ENCODE measurements around the gene NSUN5. TPM values are rescaled to one million over a fixed set of nuclear protein-coding genes. Genes with fewer than 3 reads are reported as not detected.
"Not testable (repeated sequence)": the region's sequence is repeated elsewhere in the genome, so short reads cannot be mapped to it uniquely, and the experiment has no call there.

NSUN5 gene
- total and polyA plus RNA-seq, 12 donors, result 5.6 to 32.4 (median 20.9) TPM

DNA sequence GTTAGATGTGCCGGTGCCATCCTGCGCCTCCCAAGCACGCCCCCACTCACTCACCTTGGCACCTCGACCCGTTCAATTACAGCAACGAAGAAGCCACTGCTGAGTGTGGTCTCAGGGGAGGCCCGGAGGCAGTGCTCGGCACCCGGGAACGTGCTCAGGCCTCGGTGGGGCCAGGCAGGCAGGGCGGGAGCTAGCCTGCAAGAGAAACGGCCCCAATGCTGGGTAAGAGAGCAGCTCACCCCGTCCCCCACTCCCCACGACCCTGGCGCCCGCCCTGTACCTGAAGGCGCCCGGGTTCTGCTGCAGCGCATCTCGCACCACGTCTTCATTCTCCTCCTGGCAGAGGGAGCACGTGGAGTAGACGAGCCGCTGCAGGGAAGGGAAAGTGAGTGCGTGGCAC, 5.1 kb downstream of the NSUN5 start:
- peaks cover 0 to 5% of the 10 kb centered on the region in 2 donors for H3K4me1 ChIP-seq (replicated peaks in 1 of 2)
- intact Hi-C loops (cut with DNase I), result no loop called here
- DNase-seq, result no peak
- H3K36me3 ChIP-seq (replicated peaks in 1 of 2), result peaks cover 0 to 20% of the 10 kb centered on the region in 2 donors
- no peak overlapping the region for H3K27ac ChIP-seq
- H3K9me3 ChIP-seq (replicated peaks in 1 of 3), result no peaks in the 10 kb centered on the region
- TF ChIP-seq, protein P1, sequence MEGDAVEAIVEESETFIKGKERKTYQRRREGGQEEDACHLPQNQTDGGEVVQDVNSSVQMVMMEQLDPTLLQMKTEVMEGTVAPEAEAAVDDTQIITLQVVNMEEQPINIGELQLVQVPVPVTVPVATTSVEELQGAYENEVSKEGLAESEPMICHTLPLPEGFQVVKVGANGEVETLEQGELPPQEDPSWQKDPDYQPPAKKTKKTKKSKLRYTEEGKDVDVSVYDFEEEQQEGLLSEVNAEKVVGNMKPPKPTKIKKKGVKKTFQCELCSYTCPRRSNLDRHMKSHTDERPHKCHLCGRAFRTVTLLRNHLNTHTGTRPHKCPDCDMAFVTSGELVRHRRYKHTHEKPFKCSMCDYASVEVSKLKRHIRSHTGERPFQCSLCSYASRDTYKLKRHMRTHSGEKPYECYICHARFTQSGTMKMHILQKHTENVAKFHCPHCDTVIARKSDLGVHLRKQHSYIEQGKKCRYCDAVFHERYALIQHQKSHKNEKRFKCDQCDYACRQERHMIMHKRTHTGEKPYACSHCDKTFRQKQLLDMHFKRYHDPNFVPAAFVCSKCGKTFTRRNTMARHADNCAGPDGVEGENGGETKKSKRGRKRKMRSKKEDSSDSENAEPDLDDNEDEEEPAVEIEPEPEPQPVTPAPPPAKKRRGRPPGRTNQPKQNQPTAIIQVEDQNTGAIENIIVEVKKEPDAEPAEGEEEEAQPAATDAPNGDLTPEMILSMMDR (IDR thresholded peaks at IDR 0.05), result no peak
- no peak for TF ChIP-seq POLR2A (IDR thresholded peaks at IDR 0.05)
- no peak overlapping the region for H3K4me3 ChIP-seq
- no peaks in the 10 kb centered on the region for H3K27me3 ChIP-seq
- 92 to 94% (median 92%) methylated on average over 14 to 26 of the region's 26 CpGs for WGBS, 4 donors

DNA sequence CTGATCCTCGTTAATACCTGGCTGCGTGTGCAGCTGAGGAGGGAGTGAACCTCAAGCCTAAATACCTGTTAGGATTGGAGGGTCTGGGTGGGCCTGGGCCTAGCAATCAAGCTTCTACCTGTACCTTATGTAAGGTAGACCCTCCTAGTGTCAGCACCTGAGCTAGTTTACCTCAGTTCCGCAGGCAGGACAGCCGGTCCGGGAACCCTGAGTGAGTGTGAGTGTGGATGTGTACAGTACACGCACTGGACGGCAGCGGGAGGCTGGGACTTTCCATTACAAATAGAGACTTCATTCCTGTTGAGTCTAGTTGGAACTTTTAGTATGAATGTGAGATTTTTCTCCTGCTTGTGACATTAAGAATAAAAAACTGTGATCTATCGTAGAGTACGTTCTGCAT, 5.8 kb downstream of the NSUN5 start:
- WGBS, 4 donors, result 95 to 97% (median 96%) methylated on average over 7 to 8 of the region's 10 CpGs
- DNase-seq; H3K27ac ChIP-seq; H3K4me3 ChIP-seq; H3K27me3 ChIP-seq; H3K4me1 ChIP-seq (replicated peaks in 1 of 2); H3K9me3 ChIP-seq (replicated peaks in 1 of 3); intact Hi-C loops (cut with DNase I): not testable (repeated sequence)
- H3K36me3 ChIP-seq (replicated peaks in 1 of 2), result peaks cover 0 to 20% of the 10 kb centered on the region in 2 donors

DNA sequence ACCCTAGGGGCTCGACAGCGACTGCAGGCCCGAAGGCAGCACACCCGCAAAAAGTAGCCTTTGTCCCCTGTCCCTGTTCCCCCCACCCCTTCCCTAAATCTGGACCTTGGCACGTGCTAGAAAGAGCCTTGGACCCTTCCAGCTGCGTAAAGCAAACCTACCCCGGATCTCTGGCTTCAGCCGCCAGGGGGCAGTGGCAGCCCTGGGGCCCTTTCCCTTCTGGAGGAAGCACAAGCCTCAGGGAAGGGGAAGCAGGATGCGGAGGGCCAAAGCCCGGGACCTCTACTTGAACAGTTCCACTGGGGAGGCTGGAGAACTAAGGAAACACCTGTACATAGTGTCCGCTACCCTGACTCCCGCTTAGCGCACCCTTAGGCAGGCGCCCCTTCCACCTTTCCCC, 7.5 kb downstream of the NSUN5 start:
- H3K27me3 ChIP-seq; H3K27ac ChIP-seq; intact Hi-C loops (cut with DNase I); H3K4me3 ChIP-seq; H3K4me1 ChIP-seq (replicated peaks in 1 of 2); H3K9me3 ChIP-seq (replicated peaks in 1 of 3); DNase-seq: not testable (repeated sequence)
- peaks cover 0 to 20% of the 10 kb centered on the region in 2 donors for H3K36me3 ChIP-seq (replicated peaks in 1 of 2)
- WGBS, 4 donors, result 85 to 97% (median 94%) methylated on average over 4 to 8 of the region's 14 CpGs

DNA sequence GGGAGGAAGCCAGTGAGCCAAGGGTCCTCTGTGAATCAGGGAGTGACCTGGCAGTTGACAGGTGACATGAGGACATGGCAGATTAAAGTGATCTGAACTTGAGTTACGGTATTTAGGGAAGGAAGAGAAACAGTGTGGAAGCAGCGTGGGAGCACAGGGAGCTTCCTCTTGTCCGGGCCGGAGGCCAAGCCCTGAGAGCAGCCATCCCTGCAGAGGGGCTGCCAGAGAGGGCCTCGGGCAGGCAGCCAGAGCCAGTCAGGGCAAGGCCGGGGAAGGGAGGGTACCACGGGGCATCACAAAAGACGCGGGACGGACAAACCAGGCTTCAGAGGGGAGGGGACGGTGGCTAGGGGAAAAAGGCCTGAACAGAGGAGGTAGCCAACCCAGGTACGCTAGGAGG, 8.8 kb downstream of the NSUN5 start:
- H3K9me3 ChIP-seq (replicated peaks in 1 of 3); H3K4me3 ChIP-seq; intact Hi-C loops (cut with DNase I); H3K4me1 ChIP-seq (replicated peaks in 1 of 2); H3K27me3 ChIP-seq; DNase-seq; H3K27ac ChIP-seq: not testable (repeated sequence)
- H3K36me3 ChIP-seq (replicated peaks in 1 of 2), result peaks cover 0 to 17% of the 10 kb centered on the region in 2 donors
- WGBS, 4 donors, result 11 to 24% (median 15%) methylated on average over 7 to 8 of the region's 12 CpGs; no CpG with 5 or more reads in 1 of the 4 donors

DNA sequence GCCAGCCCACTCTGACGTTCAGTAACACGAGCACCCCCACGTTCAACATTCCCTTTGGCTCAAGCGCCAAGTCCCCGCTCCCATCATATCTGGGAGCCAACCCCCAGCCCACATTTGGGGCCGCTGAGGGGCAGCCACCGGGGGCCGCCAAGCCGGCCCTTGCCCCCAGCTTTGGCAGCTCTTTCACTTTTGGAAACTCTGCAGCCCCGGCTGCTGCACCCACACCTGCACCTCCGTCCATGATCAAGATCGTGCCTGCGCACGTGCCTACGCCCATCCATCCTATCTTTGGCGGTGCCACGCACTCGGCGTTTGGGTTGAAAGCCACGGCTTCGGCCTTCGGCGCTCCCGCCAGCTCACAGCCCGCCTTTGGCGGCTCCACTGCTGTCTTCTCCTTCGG, 10.9 kb downstream of the NSUN5 start:
- H3K36me3 ChIP-seq (replicated peaks in 1 of 2); H3K9me3 ChIP-seq (replicated peaks in 1 of 3); H3K4me3 ChIP-seq; DNase-seq; H3K4me1 ChIP-seq (replicated peaks in 1 of 2); intact Hi-C loops (cut with DNase I); H3K27me3 ChIP-seq; H3K27ac ChIP-seq: not testable (repeated sequence)
- whole genome bisulfite sequencing, 4 donors, result 90 to 96% (median 91%) methylated on average over 9 to 24 of the region's 27 CpGs

DNA sequence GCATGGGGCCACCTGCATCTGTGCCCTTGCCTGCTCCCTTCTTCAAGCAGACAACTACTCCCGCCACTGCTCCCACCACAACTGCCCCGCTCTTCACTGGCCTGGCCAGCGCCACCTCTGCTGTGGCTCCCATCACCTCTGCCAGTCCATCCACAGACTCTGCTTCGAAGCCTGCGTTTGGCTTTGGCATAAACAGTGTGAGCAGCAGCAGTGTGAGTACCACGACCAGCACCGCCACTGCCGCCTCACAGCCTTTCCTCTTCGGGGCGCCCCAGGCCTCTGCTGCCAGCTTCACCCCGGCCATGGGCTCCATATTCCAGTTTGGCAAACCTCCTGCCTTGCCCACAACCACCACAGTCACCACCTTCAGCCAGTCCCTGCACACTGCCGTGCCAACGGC, 11.4 kb downstream of the NSUN5 start:
- H3K27ac ChIP-seq; DNase-seq; intact Hi-C loops (cut with DNase I); H3K9me3 ChIP-seq (replicated peaks in 1 of 3); H3K36me3 ChIP-seq (replicated peaks in 1 of 2); H3K4me3 ChIP-seq; H3K27me3 ChIP-seq; H3K4me1 ChIP-seq (replicated peaks in 1 of 2): not testable (repeated sequence)
- WGBS, 4 donors, result no CpG with 5 or more reads among the region's 13 CpGs

DNA sequence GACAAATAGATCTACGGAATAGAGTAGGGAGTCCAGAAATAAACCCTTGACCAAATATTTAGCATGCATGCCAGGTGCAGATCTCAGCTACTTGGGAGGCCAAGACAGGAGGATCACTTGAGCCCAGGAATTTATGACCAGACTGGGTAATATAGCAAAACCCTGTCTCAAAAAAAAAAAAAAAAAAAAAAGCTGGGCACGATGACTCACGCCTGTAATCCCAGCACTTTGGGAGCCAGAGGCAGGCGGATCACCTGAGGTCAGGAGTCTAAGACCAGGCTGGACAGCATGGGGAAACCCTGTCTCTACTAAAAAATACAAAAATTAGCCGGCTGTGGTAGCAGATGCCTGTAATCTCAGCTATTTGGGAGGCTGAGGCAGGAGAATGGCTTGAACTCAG, 31.4 kb downstream of the NSUN5 start:
- WGBS, 4 donors, result 29 to 76% (median 60%) methylated on average over 1 to 4 of the region's 5 CpGs
- H3K9me3 ChIP-seq (replicated peaks in 1 of 3); DNase-seq; H3K27me3 ChIP-seq; H3K4me1 ChIP-seq (replicated peaks in 1 of 2); intact Hi-C loops (cut with DNase I); H3K27ac ChIP-seq; H3K36me3 ChIP-seq (replicated peaks in 1 of 2); H3K4me3 ChIP-seq: not testable (repeated sequence)

DNA sequence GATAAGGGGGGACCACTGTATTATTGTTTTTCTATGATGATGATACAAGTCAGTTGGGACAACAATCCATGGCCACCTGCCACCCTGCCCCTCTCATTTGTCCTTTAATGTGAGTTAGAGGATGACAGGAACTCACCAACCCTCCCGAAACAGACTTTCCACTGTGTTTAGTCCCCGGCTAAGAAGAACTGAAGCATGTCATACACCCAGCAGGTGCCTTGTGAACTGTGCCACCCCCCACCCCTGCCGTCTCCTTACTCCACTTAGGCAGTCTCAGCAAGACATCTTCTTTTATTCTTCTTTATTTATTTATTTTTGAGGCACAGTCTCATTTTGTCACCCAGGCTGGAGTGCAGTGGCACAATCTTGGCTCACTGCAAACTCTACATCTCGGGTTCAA, 40.8 kb downstream of the NSUN5 start:
- WGBS, 4 donors, result 88 to 98% (median 90%) methylated on average over 3 of the region's 4 CpGs
- H3K27ac ChIP-seq; H3K27me3 ChIP-seq; DNase-seq; H3K4me3 ChIP-seq; H3K4me1 ChIP-seq (replicated peaks in 1 of 2); intact Hi-C loops (cut with DNase I); H3K36me3 ChIP-seq (replicated peaks in 1 of 2); H3K9me3 ChIP-seq (replicated peaks in 1 of 3): not testable (repeated sequence)

DNA sequence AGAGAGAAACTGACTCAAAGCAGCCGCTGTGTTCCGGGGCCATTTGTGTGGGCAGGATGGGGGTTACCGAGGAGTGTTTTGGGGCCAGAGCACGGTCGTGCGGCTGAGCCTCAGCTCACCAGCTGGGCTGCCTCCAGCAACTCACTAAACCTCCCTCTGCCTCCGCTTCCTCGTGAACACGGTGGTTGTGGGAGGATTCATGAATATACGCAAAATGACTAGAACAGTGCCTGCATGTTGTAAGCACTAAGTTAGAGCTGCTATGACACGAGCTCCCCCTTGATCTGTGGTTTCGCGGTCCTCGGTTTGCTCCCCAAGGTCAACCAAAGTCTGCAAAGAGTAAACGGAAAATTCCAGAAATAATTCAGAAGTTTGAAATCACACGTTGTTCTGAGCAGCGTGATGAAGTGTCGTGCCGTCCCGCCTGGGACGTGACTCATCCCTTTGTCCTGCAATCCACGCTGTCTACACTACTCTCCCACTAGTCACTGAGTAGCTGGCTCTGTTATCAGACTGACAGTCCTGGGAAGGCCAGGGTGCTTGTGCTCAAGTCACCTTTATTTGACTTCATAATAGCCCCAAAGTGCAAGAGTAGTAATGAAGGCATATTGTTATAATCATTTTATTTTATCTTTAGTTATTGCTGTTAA, 41.8 kb downstream of the NSUN5 start:
- H3K27ac ChIP-seq; H3K9me3 ChIP-seq (replicated peaks in 1 of 3); DNase-seq; H3K36me3 ChIP-seq (replicated peaks in 1 of 2); intact Hi-C loops (cut with DNase I); H3K4me1 ChIP-seq (replicated peaks in 1 of 2); H3K4me3 ChIP-seq; H3K27me3 ChIP-seq: not testable (repeated sequence)
- WGBS, 4 donors, result no CpG with 5 or more reads among the region's 22 CpGs

DNA sequence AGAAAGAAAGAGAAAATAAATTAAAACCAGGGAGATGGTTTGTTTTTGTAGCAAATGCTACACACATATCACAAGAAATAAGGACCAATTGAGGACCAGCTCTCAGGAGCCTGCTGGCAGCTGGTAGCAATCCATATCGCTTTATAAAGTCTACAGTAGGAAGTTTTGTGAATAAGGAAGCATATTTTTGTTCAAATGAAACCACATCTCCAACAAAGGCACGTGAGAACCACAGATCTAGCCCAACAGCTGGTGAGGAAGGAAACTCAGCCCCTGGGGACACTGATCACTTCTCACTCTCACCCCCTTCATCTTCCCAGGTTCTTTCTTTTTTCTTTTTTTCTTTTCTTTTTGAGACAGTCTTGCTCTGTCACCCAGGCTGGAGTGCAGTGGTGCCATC, 46.2 kb downstream of the NSUN5 start:
- H3K27me3 ChIP-seq; H3K9me3 ChIP-seq (replicated peaks in 1 of 3); DNase-seq; intact Hi-C loops (cut with DNase I); H3K27ac ChIP-seq; H3K36me3 ChIP-seq (replicated peaks in 1 of 2); H3K4me3 ChIP-seq; H3K4me1 ChIP-seq (replicated peaks in 1 of 2): not testable (repeated sequence)
- WGBS, 4 donors, result 40% methylated on average over 1 of the region's 2 CpGs; no CpG with 5 or more reads in 3 of the 4 donors
